Activated CD4-positive, alpha-beta T cell treated with anti-CD3 and anti-CD28 coated beads, Interleukin-2, amount 50 U/mL, for 24 hours (primary cell): ENCODE measurements around the gene VPS13D.
"Not testable (repeated sequence)": the region's sequence is repeated elsewhere in the genome, so short reads cannot be mapped to it uniquely, and the experiment has no call there.

Experiments used
- DNase-seq, 2 donors: peaks; one replicate each; pipeline ENCODE4 v3.0.0-alpha.2; 2020; ENCODE audit warnings: low read depth in 1 of 2, low spot score in 1 of 2

VPS13D gene

DNA sequence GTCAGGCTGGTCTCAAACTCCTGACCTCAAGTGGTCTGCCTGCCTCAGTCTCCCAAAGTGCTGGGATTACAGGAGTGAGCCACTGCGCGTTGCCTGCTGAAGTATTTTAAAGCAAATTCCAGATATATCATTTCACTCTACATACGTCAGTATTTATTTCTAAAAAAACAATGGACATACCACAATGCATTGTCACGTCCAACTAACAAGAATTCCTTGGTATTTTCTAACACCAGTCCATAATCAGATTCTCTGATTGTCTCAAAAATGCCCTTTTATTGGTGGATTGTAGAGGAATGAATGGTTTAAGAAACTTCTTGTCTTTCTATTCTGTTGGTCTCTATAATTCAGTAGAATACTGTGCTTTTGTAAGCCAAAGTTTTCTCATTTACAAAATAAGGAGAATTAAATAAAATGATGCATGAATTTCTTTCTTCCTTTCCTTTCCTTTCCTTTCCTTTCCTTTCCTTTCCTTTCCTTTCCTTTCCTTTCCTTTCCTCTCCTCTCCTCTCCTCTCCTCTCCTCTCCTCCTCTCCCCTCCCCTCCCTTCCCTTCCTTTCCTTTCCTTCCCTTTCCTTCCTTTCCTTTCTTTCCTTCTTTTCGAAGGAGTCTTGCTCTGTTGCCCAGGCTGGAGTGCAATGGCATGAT is 55.8 kb downstream of the VPS13D start:
- no peak for DNase-seq

DNA sequence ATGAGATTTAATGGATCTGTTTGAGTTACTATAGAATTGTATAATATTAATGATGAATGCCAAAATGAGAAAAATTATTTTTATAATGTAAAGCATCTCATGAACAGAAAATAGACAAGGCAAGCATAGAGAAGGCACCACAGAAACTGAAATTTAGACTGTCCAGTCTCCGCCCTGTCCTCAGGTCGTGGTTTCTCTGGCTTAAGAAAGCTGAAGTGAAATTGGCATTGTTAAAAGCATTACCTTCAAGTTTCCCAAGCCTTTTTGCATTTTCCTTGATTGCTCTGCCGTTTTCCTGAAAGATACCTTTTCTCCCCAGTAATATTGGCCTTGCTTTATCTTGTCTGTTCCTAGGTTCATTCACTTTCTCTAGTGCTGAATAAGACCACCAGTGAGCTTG is 58.0 kb downstream of the VPS13D start:
- no peak for DNase-seq

DNA sequence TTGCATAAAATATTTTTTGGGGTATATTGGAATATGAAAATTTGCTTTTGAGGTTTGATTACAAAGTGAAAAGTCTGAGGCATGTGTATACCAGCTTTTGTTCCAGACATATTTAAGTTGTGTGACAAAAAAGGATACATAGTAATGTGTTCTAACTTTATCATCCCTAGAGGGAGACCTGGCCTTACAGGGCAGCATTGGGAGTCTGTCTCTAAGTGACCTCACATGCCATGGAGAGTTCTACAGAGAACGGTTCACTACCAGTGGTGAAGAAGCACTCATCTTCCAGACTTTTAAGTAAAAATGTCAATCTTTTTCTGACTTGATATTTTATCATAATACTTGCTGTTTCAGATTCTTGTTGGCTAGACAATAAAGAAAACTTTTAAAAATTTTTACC is 61.0 kb downstream of the VPS13D start:
- no peak for DNase-seq

DNA sequence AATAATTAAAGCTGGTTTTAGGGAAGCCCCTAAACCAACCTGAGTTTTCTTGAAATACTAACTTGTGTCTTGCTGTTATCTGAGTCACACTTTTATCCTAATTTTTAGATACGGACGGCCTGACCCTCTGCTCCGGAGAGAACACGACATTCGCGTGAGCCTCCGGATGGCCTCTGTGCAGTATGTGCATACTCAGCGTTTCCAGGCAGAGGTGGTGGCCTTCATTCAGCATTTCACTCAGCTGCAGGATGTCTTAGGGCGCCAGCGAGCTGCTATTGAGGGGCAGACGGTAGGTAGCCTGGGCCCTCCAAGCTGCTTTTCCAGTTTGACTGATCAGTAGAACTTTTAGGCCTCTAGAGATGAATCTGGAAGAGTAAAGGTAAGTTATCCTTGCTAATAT is 63.6 kb downstream of the VPS13D start:
- no peak for DNase-seq

DNA sequence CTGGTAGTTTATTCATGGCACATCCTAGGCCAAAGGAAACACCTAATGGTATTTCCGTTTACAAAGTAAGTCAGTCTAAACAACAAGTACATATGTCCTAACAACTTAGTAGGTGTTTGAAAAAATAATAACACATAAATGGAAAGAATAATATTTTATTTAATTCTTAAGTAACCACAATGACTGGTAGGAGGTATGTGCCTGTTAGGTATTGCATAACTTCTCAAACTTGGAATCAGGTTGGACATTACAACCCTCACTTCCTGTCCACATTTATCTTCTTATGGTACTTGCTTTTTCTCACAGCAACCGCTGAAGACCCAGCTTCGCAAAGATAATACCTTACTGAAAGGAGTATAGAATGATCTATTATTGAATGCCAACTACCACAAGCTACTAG is 64.2 kb downstream of the VPS13D start:
- DNase-seq: no peak

DNA sequence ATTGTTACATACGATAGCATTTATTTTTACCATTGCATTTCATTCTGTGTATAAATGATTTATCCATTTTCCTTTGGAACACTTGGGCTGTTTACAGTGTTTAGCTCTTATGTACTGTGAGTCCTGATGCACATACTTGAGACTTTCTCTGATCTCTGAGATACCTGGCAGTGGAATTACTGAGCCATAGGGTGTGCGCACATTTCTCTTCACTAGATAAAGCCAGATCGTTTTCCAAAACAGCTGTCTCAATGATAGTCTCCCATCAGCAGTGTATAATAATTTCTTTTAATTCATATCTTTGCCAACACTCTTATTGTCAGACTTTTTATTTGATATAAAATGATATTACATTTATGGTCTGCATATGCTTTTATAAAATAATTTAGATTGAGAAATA is 66.2 kb downstream of the VPS13D start:
- DNase-seq: no peak

DNA sequence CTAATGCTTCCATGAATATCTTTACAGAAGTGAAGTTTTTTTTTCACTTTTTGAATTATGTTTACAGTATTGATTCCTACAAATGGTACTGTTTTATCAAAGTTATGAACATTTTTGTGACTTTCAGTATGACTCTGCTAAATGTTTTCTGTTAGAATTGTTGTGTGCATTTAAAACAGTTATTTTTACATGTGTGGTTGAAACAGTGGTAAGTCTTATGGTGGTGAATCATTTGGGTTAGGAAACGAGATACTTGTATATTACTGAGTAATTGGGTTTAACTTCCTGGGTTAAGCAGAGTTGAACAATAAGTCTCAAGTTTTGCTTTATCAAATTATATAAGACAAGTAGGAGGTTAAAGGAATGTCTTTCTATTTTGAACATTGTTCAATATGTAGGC is 66.8 kb downstream of the VPS13D start:
- DNase-seq: no peak

DNA sequence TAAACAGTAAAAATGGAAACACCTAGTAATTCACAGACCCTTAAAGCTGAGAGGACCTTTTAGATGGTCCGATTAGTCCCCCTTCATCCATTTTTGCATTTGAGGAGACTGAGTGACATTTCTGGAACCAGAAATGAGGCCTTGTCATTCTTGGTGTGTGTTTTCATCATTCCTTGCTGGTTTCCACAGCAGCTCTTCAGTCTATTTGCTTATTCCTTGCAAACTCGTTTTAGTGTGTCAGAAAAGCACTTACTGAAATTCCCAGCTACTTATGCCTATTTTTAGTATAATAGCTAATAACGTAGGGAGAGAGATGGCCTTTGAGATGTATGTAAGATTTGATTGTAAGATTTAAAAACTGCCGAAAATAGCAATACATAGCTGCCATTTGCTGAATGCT is 70.9 kb downstream of the VPS13D start:
- DNase-seq: no peak

DNA sequence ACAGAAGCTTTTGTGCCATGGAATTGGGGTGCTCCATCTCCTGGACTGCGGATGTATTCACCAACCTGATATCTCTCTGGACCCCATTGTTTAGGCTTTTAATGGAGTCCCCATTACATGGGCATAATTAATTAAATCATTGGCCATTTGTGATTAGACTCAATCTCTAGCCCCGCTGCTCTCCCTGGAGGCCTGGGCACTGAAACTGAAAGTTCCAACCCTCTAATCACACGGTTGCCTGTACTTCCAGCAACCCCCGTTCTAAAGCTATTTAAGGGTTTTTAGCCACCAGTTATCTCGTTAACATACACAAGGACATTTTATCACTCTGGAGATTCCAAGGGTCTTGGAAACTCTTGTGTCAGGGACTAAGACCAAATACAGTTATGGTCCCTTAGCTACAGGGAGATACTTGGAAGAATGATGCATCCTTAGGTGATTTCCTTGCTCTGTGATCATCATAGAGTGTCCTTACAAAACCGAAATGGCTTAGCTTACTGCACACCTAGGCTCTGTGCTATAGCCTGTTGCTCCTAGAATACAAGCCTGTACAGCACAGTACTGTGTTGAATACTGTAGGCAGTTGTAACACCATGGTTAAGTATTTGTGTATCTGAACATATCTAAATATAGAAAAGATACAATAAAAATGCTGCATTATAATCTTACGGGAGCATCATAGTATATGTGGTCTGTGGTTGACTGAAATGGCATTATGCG is 71.8 kb downstream of the VPS13D start:
- no peak for DNase-seq

DNA sequence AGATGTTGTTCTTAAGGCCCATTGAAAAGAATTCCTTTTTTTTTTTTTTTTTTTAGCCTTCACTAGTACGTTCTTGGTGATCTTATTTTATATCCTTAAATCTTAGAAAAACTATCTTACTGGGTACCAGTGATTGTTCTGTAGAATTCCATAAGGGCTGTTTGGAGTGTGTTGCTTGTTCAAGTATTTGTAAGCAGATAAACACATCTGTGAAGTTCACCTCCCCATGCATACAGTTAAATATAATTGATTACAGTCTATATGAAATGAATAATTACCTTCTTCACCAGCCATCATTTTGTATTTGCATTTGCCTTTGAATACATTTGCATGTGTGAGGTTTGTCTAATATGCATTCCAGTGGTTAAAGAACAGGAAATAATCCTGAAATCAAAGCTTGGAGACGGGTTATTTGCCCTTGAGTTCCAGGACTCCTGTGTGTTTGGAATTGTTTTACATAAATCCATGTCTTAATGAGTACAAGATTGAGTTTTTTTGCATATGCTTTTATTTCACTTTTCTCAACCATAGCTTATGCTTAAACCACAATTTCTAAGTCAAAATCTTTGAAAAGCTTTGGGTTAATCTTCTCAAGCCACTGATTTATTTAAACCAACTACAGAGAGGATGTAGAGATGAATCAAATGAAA is 73.1 kb downstream of the VPS13D start:
- no peak for DNase-seq

DNA sequence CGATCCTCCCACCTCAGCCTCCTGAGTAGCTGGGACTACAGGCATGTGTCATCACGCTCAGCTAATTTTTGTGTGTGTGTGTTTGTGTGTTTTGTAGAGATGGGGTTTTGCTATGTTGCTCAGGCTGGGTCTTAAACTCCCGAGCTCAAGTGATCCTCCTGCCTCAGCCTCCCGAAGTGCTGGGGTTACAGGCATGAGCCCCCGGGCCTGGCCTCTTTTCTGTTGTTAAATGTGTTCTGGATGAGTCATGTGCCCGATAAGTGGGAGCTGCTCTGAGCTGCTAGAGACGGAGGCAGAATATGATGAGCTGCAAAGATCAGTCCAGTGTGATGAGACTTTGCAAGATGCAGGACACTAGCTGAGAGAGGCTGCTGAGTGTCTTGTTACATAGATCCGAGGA is 75.5 kb downstream of the VPS13D start:
- DNase-seq: no peak

DNA sequence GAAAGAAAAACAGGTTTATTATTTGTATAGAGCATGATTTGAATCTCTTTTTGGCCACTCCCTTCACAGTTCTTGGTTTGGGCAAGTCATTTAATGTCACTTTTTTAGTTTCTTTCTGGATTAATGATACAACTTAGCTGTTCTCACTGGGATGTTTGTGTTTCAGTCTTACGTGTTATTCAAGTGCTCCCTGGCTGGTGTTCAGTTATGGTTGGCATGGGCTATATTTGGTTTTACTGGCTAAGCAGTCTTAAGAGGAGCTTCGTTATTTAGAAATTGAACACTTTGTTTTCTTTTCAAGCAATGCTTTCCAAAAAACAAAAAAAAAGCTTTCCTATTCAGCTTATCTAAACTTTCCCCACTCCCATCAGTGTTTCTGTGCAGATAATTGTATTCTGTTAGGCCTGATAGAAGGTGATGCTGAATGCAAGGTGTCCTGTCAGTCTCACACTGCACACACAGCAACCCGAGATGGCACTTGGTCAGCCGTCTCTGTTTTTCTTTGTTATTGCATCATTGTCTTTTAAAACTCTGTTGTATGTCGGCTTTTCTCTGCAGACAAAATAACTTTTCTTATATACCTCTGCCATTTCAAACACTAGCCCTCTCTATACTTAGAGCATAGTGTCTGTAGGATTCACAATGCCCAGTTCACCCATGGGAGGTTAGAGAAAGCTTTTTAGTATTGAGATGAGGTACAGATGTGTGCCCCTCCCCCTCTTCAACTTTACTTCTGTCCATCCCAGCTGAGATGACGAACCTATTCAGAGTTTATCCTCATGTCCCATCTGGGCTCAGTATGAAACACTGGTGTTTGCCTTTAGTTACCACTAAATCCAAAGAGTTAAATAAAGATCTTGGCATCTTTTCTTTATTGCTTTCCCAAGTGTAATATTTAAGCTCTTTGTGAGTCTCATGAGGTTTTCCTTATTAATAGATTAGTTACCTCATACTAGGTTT is 80.2 kb downstream of the VPS13D start:
- DNase-seq: no peak

DNA sequence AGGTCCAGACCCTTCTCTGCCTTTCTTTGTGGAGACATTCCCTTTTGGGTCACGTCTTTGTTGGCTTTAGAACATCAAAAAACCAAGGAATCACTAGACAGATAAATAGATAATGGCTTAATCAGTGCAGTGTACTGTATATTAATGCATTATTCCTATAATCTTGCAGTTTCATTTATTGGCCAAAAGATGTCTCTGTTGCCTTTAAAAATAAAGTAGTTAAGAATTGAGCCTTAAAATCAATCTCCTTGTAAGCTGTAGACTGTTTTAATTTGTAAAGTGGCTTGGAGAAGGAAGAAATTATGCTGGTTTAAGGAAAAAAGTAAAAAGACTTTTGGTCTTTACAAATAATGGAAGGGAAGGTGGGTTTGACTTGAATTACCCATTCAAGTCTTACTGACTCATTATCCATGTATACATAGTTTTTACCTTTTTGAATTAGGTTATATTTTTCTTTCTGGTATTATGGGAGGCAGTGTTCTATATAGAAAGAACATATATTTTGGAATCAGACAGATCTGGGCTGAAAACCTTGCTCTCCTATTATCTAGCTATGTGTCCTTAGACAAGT is 84.6 kb downstream of the VPS13D start:
- no peak for DNase-seq

DNA sequence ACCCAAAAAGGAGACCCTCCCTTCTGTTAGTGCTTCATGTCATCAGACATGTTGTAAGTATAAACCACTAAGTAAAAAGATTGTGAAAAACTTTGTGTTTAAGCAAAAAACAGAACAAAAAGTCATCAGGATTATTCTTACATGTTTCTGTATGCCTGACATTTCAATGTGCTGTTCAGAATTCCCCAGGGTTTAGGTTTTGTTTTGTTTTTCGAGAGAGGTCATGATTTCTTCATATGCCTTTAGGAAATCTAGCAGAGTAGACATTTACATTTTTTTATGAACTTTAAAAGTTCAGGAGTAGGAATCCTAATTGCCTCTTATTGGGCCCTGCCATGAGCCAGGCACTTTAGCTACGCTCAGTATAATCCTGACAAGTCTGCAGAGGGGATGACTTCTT is 85.3 kb downstream of the VPS13D start:
- no peak for DNase-seq

DNA sequence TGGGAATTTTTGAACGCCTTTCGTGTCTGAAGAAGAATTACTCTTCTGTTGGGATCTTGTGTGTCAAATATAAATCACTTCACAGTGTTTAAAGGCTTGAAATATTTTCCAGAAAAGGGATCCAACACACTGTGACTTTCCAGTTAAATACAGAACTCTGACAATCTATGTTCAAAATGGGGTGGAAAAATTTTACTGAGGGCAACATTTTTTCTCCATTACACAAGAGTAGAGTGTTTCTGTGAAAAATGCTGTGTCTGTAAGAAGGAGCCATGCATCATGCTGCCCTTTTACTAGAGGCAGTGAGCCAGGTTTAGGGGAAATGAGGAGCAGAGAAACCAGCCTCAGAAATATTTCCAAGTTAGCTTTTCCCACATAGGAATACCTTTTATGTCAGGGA is 86.5 kb downstream of the VPS13D start:
- DNase-seq: no peak

DNA sequence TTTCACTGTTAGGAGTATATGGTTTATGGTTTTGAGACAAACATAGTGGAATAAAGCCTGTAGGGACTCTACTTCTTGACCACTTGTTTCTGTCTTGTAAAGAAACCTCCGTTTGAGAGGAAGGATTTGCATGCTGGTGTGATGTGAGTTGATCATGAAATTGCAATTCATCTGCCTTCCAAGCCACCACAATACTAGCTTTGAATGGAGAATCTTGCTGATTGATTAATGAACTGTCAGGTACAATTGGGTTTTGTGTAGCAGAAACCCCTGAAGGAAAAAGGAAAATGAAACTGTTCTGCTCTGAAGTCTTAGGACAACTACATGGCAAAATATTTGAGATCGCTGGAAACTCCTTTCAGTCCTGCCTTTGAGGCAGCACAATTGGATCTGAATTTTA is 90.7 kb downstream of the VPS13D start:
- DNase-seq: no peak

DNA sequence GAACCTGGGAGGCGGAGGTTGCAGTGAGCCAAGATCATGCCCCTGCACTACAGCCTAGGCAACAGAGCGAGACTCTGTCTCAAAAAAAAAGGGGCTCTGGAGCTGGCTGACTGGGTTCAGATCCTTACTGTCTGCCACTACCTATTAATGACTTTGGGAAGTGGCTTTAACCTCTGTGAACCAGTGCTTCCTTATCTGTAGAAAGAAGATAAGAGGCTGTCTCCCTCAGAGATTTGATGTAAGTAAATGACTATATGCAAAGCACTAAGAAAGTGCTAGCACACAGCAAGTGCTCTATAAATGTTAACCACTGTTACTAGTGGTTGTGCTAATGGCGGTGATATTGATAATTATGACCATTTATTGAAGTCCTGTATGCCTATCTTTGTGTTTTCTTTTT is 94.6 kb downstream of the VPS13D start:
- DNase-seq: no peak

DNA sequence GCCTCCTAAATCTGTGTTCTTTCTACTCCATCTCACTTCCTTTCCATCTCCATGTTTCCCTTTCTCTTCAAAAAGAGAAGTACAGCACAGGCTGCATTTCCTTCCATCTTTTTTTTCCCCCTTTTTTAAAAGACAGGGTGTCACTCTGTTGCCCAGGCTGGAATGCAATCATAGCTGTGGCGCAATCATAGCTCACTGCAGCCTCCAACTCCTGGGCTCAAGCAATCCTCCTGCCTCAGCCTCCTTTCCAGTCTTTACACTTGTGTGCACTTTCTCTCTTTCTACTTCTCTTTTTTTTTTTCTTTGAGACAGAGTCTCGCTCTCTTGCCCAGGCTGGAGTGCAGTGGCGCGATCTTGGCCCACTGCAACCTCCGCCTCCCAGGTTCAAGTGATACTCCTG is 95.1 kb downstream of the VPS13D start:
- DNase-seq: not testable (repeated sequence)

DNA sequence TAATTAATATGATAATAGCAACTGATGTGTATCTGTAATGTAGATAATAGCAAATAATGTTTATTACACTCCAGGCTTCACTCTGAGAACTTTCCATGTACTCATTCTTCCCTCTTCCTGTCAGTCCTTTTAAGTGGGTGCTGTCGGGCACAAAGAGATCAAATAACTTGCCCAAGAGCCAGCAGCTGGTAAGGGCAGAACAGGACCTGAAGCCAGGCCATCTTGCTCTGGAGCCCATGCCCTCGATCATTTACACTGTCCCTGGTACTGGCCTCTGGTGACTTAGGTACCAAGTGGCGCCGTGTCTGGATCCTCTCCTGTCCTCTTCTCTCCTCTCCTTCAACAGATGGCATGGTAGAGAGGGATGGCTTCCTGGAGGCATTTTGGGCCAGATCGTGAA is 97.2 kb downstream of the VPS13D start:
- DNase-seq: no peak

DNA sequence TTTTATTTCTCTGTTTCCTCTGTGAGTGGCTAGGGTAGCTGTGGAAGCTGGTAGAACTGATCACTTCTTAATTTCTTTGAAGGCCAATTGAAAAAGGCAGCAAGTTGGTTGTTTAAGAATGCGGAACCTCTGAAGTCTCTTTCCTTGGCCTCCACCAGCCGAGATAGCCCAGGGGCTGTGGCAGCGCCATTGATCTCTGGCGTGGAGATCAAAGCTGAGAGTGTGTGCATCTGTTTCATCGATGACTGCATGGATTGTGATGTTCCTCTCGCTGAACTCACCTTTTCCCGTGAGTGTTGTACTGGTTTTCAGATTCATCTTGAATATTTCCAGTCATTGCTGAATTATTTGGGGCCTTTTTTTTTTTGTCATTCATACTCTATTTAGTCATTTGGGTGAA is 97.7 kb downstream of the VPS13D start:
- DNase-seq: no peak
